Suprapubic skin (tissue), 4 donors: ENCODE results near the gene THEM4. TPM values are rescaled to one million over a fixed set of nuclear protein-coding genes. Genes with fewer than 3 reads are reported as not detected.

Experiments
- DNase-seq, 2 donors: peaks; one replicate each; pipeline ENCODE4 v3.0.0-alpha.2; 2019; ENCODE audit warnings: low spot score in 2 of 2
- H3K27ac ChIP-seq: fragments of 200-600 bp; sonication (generic); one replicate; pipeline ENCODE4 v1.5.1; 2019
- H3K27me3 ChIP-seq: fragments of 200-600 bp; sonication (generic); one replicate; pipeline ENCODE4 v1.5.1; 2019
- H3K36me3 ChIP-seq: fragments of 200-600 bp; sonication (generic); one replicate; pipeline ENCODE4 v1.5.1; 2019
- H3K4me1 ChIP-seq: fragments of 200-600 bp; sonication (generic); one replicate; pipeline ENCODE4 v1.5.1; 2019
- H3K4me3 ChIP-seq: fragments of 200-600 bp; sonication (generic); one replicate; pipeline ENCODE4 v1.5.1; 2019; ENCODE audit warnings: mild to moderate bottlenecking
- H3K9me3 ChIP-seq: fragments of 200-600 bp; sonication (generic); one replicate; pipeline ENCODE4 v1.5.1; 2019
- CTCF ChIP-seq, 2 donors: fragments of 200-600 bp in 1 of 2; fragments of 450-650 bp in 1 of 2; sonication (generic) in 1 of 2; IDR thresholded peaks; one replicate each; pipeline ENCODE4 v1.5.1; 2016 to 2019; ENCODE audit warnings: antibody characterized with exemption in 2 of 2, mild to moderate bottlenecking in 1 of 2, moderate library complexity in 1 of 2
- EP300 ChIP-seq: sonication (generic); formaldehyde crosslinking; IDR thresholded peaks from one replicate; pipeline ENCODE4 v1.6.1; 2017; ENCODE audit warnings: antibody characterized with exemption
- POLR2A ChIP-seq, 2 donors: fragments of 450-650 bp; IDR thresholded peaks; one replicate each; pipeline ENCODE4 v1.6.1; 2017; ENCODE audit warnings: antibody characterized with exemption in 2 of 2, mild to moderate bottlenecking in 2 of 2, moderate library complexity in 2 of 2
- POLR2AphosphoS5 ChIP-seq, 3 donors: sonication (generic); formaldehyde crosslinking; IDR thresholded peaks; one replicate each; pipeline ENCODE4 v1.6.1; 2017; ENCODE audit warnings: antibody characterized with exemption in 3 of 3
- WGBS: methylation state at CpG from one replicate; pipeline ENCODE4 v1.1.5; 2018; 5-methylcytosine and 5-hydroxymethylcytosine counted together
- total RNA-seq, 4 donors: library from RNA; depleted of rRNA; stranded (reverse); fragments of >200 nt; gene quantifications; one replicate each; pipeline ENCODE4 v1.1.0, GENCODE V29; 2016

Gene THEM4
- total RNA-seq, 4 donors from 2014 or later: 6.7 to 31.5 (median 8.9) TPM

DNA sequence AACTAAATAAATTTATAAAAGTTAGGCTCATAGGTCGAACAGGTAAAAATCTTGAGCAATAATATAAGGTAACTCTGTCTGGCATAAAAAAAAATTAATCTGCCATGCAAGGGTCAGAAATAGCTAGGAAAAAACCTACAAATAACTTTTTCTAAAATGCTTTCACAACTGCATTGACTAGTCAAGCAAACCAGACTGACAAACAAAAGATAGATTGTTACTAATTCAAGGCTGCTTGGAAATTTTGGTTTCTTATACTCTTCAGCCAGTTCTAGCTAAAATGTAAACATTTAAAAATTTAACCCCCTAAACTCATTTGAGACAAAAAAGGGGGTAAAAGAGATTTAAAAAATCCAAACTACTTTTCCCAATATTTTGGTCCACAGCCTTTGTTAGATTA is 43.5 kb upstream of the THEM4 start:
- H3K4me1 ChIP-seq: peaks cover 15% of the 10 kb centered on the region
- no peak overlapping the region for H3K27ac ChIP-seq
- WGBS: 81% methylated on average over 1 of the region's 1 CpG
- TF ChIP-seq CTCF (IDR thresholded peaks at IDR 0.05) (no peak), EP300 (no peak), POLR2A (IDR thresholded peaks at IDR 0.05) (no peak), POLR2AphosphoS5 (IDR thresholded peaks at IDR 0.05) (no peak)
- H3K9me3 ChIP-seq: no peaks in the 10 kb centered on the region
- H3K4me3 ChIP-seq: no peak overlapping the region
- no peak for DNase-seq
- H3K36me3 ChIP-seq: no peaks in the 10 kb centered on the region
- H3K27me3 ChIP-seq: no peaks in the 10 kb centered on the region

GRCh38 chr1:151949371-151950193 is 40.3 kb upstream of the THEM4 start:
- no peak overlapping the region for H3K4me3 ChIP-seq
- WGBS: 84% methylated on average over 11 of the region's 18 CpGs
- H3K36me3 ChIP-seq: no peaks in the 10 kb centered on the region

DNA sequence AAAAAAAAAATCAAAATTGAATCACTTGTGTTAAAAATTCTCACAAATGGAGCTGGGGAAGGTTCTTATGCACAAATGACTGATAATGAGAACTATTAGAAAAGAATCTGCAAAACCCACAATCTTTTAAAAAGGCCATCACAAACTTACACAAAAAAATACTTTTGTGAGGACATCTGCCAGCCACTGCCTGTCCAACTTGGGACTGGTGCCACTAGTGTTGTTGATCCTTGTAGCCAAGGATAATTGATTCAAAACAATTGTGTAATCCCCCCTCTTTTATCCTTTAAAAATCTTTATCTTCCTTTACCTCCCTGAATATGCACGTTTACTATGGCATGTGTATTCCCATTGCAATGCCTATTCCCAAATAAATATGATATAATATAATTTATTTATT is 39.2 kb upstream of the THEM4 start:
- H3K4me3 ChIP-seq: no peak overlapping the region
- H3K9me3 ChIP-seq: no peaks in the 10 kb centered on the region
- no peaks in the 10 kb centered on the region for H3K27me3 ChIP-seq
- DNase-seq: no peak
- 33% methylated on average over 1 of the region's 1 CpG for WGBS
- no peak overlapping the region for H3K27ac ChIP-seq
- H3K36me3 ChIP-seq: no peaks in the 10 kb centered on the region
- TF ChIP-seq POLR2A (IDR thresholded peaks at IDR 0.05): no peak
- no peak for TF ChIP-seq EP300
- no peak for TF ChIP-seq POLR2AphosphoS5 (IDR thresholded peaks at IDR 0.05)
- TF ChIP-seq CTCF (IDR thresholded peaks at IDR 0.05): no peak
- peaks cover 55% of the 10 kb centered on the region for H3K4me1 ChIP-seq

More at GRCh38 chr1:151949371-151950193, 40.3 kb upstream of the THEM4 start:
- H3K27ac ChIP-seq: peak overlapping the region; percentile 18
- H3K27me3 ChIP-seq: no peaks in the 10 kb centered on the region
- no peaks in the 10 kb centered on the region for H3K9me3 ChIP-seq
- no peak for TF ChIP-seq POLR2AphosphoS5 (IDR thresholded peaks at IDR 0.05)
- no peak for TF ChIP-seq POLR2A (IDR thresholded peaks at IDR 0.05)
- no peak for TF ChIP-seq CTCF (IDR thresholded peaks at IDR 0.05)
- TF ChIP-seq EP300: no peak
- DNase-seq: peak in 1 of 2 donors; percentile 60
- H3K4me1 ChIP-seq: peaks cover 46% of the 10 kb centered on the region

DNA sequence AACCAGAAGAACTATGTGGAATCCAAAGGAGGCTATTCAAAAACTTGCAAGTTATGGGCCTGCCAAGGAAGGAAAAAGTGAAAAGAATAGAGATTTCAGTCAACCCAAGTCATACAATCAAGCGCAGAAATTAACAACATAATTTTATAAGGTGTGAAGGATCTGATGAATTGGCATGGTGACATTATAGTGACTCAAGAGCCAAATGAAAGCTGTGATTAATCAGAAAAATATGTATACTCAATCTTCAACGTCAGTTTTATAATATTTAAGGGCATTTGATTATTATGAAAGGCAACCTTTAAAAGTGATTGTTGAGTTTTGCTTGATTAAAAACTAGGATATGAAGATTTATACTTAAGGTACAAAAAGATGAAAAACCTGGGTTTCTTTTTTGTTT is 37.8 kb upstream of the THEM4 start:
- TF ChIP-seq EP300 (no peak), POLR2AphosphoS5 (IDR thresholded peaks at IDR 0.05) (no peak), POLR2A (IDR thresholded peaks at IDR 0.05) (no peak), CTCF (IDR thresholded peaks at IDR 0.05) (no peak)
- Histone ChIP-seq H3K27me3 (no peaks in the 10 kb centered on the region), H3K4me3 (no peak overlapping the region), H3K9me3 (no peaks in the 10 kb centered on the region), H3K4me1 (peaks cover 56% of the 10 kb centered on the region), H3K27ac (peak overlapping the region; percentile 91), H3K36me3 (no peaks in the 10 kb centered on the region)
- no peak for DNase-seq
- WGBS: 38% methylated on average over 2 of the region's 2 CpGs

GRCh38 chr1:151945725-151946722 is 36.7 kb upstream of the THEM4 start:
- WGBS: 13% methylated on average over 10 of the region's 10 CpGs
- no peak overlapping the region for H3K4me3 ChIP-seq
- peak; percentile 96 to 98 for DNase-seq

More at GRCh38 chr1:151945725-151946722, 36.7 kb upstream of the THEM4 start:
- H3K27ac ChIP-seq: peak overlapping the region; percentile 91
- no peaks in the 10 kb centered on the region for H3K27me3 ChIP-seq
- no peaks in the 10 kb centered on the region for H3K36me3 ChIP-seq
- TF ChIP-seq CTCF (IDR thresholded peaks at IDR 0.05) (no peak), POLR2AphosphoS5 (IDR thresholded peaks at IDR 0.05) (peak; percentile 24 to 92 (median 72))
- H3K9me3 ChIP-seq: no peaks in the 10 kb centered on the region
- H3K4me1 ChIP-seq: peaks cover 67% of the 10 kb centered on the region
